HepG2 (cell line): ENCODE data around the gene SLC16A5. TPM values are rescaled to one million over a fixed set of nuclear protein-coding genes. Genes with fewer than 3 reads are reported as not detected.
A peak's percentile ranks its signal among the peaks of the same experiment; 100 is the strongest.

ENCODE experiments used
- DPF2 ChIP-seq: sonication (generic); formaldehyde crosslinking; IDR thresholded peaks from 2 replicates; pipeline ENCODE4 v1.4.0; 2020; ENCODE audit warnings: mild to moderate bottlenecking, low read depth, missing genetic modification reagents, borderline replicate concordance
- HOXD1 ChIP-seq: sonication (generic); formaldehyde crosslinking; IDR thresholded peaks from 2 replicates; pipeline ENCODE4 v1.5.0; 2020; ENCODE audit warnings: missing genetic modification reagents
- KDM5A ChIP-seq: fragments of 200-600 bp; sonication (generic); IDR thresholded peaks from 2 replicates; pipeline ENCODE4 v1.7.0; 2018; ENCODE audit warnings: antibody characterized with exemption, mild to moderate bottlenecking, low read length, borderline replicate concordance
- NAIF1 ChIP-seq: sonication (generic); formaldehyde crosslinking; IDR thresholded peaks from 2 replicates; pipeline ENCODE4 v1.5.0; 2020; ENCODE audit warnings: mild to moderate bottlenecking, missing genetic modification reagents, borderline replicate concordance
- NKX3-1 ChIP-seq: sonication (generic); formaldehyde crosslinking; IDR thresholded peaks from 2 replicates; pipeline ENCODE4 v1.5.0; 2020; ENCODE audit warnings: missing genetic modification reagents
- NR2C2 ChIP-seq: sonication (generic); formaldehyde crosslinking; IDR thresholded peaks from 2 replicates; pipeline ENCODE4 v1.4.0; 2020; ENCODE audit warnings: missing genetic modification reagents, mild to moderate bottlenecking, moderate library complexity, borderline replicate concordance
- SALL1 ChIP-seq: sonication (generic); formaldehyde crosslinking; IDR thresholded peaks from 2 replicates; pipeline ENCODE4 v1.8.0; 2022; ENCODE audit warnings: mild to moderate bottlenecking, missing genetic modification reagents
- SNRNP70 ChIP-seq: fragments of 200-400 bp; formaldehyde crosslinking; IDR thresholded peaks from 2 replicates; pipeline ENCODE4 v1.6.1; 2017; ENCODE audit warnings: mild to moderate bottlenecking, low read depth, low read length, moderate library complexity
- ZNF20 ChIP-seq: sonication (generic); formaldehyde crosslinking; IDR thresholded peaks from 2 replicates; pipeline ENCODE4 v1.4.0; 2020; ENCODE audit warnings: mild to moderate bottlenecking, moderate library complexity, missing genetic modification reagents
- ZNF678 ChIP-seq: sonication (generic); formaldehyde crosslinking; IDR thresholded peaks from 2 replicates; pipeline ENCODE4 v1.4.0; 2020; ENCODE audit warnings: mild to moderate bottlenecking, missing genetic modification reagents
- ZNF75D ChIP-seq: sonication (generic); formaldehyde crosslinking; IDR thresholded peaks from 2 replicates; pipeline ENCODE4 v1.8.1; 2023; ENCODE audit warnings: missing genetic modification reagents, mild to moderate bottlenecking, borderline replicate concordance
- polyA plus RNA-seq, 8 experiments: library from polyadenylated mRNA; depleted of rRNA in 3 of 8; stranded (reverse) in 7 of 8; unstranded in 1 of 8; fragments of >200 nt; fragmentation: Illumina TruSeq in 4 of 8; extraction: Trizol in 4 of 8; gene quantifications; 2 replicates each; pipeline versions ENCODE4 v1.2.1 to v1.2.3, GENCODE V29; 2011 to 2016; ENCODE audit warnings: low read depth in 4 of 8, missing spikeins in 1 of 8, mixed read lengths in 1 of 8; ENCODE audit not compliant: insufficient read depth in 1 of 8
- total RNA-seq, 5 experiments: library from RNA; depleted of rRNA; stranded (reverse); fragments of >200 nt; fragmentation: Illumina TruSeq; extraction: Trizol; gene quantifications; 2 replicates each; pipeline ENCODE4 v1.2.3, GENCODE V29; 2016; ENCODE audit warnings: low read depth in 1 of 5
- TF ChIP-seq, protein P1 (sequence below): sonication (generic); formaldehyde crosslinking; IDR thresholded peaks from 2 replicates; pipeline ENCODE4 v1.4.0; 2020; ENCODE audit warnings: missing genetic modification reagents
- TF ChIP-seq, protein P2 (sequence below): sonication (generic); formaldehyde crosslinking; IDR thresholded peaks from 2 replicates; pipeline ENCODE4 v1.5.1; 2020; ENCODE audit warnings: mild to moderate bottlenecking, missing genetic modification reagents, moderate library complexity
- TF ChIP-seq, protein P3 (sequence below): sonication (generic); formaldehyde crosslinking; conservative IDR thresholded peaks from 2 replicates; pipeline ENCODE4 v1.8.1; 2023; ENCODE audit warnings: missing genetic modification reagents
- TF ChIP-seq, protein P4 (sequence below): IDR thresholded peaks from 2 replicates; pipeline ENCODE4 v1.6.1; 2016; ENCODE audit warnings: missing compliant biosample characterization, missing genetic modification reagents, borderline replicate concordance

Gene SLC16A5
- total and polyA plus RNA-seq, 2 of the 13 experiments (the other 11 are each of a cell fraction or from before 2014, with no cell fraction given) = 0.69 to 5.6 TPM

DNA sequence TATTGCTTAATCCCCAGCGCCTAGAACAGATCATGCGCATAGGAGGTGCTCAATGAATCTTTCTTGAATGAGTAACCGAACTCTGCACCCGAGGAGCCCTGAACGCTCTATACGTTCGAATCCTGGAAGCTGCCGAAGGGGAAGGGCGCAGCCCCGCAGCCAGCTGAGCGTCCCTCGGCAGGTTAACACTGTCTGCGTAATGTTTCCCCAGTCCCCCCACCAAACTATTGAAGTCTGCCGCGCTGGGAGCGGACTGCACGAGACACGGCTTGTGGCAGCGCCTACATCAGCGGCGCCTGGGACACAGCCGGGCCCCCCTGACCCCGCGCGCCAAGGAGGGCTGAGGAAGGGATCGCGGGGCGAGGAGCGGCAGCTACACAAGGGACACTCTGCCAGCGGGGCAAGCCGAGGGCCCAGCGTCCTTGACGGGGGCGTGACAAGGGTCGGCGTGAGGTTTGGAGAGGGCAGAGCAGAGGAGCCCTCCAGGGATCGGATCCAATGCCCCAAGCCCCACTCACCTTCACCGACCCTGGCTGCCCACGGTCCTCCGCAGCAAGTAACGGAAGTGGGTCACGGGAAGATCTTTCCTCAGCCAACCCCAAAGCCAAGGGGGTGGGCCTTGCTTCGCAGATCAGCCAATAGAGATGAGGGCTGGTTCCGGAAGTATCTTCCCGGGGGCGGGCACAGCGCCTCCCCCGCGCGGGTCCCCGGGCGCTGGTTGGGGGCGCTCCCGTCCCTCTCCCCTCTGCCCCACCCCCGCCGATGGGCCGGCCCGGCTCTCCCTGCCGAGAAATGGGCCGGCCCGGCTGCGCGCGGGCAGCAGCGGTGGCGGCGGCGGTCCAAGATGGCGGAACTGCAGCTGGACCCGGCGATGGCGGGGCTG is 41.1 kb upstream of the SLC16A5 start, which contains the start of the genes ATP5PD and KCTD2 (continued):
- TF ChIP-seq, protein P1, sequence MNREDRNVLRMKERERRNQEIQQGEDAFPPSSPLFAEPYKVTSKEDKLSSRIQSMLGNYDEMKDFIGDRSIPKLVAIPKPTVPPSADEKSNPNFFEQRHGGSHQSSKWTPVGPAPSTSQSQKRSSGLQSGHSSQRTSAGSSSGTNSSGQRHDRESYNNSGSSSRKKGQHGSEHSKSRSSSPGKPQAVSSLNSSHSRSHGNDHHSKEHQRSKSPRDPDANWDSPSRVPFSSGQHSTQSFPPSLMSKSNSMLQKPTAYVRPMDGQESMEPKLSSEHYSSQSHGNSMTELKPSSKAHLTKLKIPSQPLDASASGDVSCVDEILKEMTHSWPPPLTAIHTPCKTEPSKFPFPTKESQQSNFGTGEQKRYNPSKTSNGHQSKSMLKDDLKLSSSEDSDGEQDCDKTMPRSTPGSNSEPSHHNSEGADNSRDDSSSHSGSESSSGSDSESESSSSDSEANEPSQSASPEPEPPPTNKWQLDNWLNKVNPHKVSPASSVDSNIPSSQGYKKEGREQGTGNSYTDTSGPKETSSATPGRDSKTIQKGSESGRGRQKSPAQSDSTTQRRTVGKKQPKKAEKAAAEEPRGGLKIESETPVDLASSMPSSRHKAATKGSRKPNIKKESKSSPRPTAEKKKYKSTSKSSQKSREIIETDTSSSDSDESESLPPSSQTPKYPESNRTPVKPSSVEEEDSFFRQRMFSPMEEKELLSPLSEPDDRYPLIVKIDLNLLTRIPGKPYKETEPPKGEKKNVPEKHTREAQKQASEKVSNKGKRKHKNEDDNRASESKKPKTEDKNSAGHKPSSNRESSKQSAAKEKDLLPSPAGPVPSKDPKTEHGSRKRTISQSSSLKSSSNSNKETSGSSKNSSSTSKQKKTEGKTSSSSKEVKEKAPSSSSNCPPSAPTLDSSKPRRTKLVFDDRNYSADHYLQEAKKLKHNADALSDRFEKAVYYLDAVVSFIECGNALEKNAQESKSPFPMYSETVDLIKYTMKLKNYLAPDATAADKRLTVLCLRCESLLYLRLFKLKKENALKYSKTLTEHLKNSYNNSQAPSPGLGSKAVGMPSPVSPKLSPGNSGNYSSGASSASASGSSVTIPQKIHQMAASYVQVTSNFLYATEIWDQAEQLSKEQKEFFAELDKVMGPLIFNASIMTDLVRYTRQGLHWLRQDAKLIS (CRISPR knock-in tag) = 0 out of 2 replicates have a peak, but pooled peaks have one; percentile 81
- TF ChIP-seq ZNF20 = peak; percentile 29; the same call in 1 of the 2 replicates
- TF ChIP-seq NR2C2 (CRISPR knock-in tag) = peak; percentile 82; the same call in 1 of the 2 replicates
- no peak for TF ChIP-seq SNRNP70
- peak; percentile 90 for TF ChIP-seq KDM5A
- TF ChIP-seq ZNF678 (CRISPR knock-in tag) = peak; percentile 97; the same call in 1 of the 2 replicates
- peak; percentile 87; the same call in 1 of the 2 replicates for TF ChIP-seq SALL1
- TF ChIP-seq NAIF1 (CRISPR knock-in tag) = no peak
- no peak for TF ChIP-seq HOXD1 (CRISPR knock-in tag)
- TF ChIP-seq NKX3-1 (CRISPR knock-in tag) = no peak; the same call in 1 of the 2 replicates
- TF ChIP-seq, protein P2, sequence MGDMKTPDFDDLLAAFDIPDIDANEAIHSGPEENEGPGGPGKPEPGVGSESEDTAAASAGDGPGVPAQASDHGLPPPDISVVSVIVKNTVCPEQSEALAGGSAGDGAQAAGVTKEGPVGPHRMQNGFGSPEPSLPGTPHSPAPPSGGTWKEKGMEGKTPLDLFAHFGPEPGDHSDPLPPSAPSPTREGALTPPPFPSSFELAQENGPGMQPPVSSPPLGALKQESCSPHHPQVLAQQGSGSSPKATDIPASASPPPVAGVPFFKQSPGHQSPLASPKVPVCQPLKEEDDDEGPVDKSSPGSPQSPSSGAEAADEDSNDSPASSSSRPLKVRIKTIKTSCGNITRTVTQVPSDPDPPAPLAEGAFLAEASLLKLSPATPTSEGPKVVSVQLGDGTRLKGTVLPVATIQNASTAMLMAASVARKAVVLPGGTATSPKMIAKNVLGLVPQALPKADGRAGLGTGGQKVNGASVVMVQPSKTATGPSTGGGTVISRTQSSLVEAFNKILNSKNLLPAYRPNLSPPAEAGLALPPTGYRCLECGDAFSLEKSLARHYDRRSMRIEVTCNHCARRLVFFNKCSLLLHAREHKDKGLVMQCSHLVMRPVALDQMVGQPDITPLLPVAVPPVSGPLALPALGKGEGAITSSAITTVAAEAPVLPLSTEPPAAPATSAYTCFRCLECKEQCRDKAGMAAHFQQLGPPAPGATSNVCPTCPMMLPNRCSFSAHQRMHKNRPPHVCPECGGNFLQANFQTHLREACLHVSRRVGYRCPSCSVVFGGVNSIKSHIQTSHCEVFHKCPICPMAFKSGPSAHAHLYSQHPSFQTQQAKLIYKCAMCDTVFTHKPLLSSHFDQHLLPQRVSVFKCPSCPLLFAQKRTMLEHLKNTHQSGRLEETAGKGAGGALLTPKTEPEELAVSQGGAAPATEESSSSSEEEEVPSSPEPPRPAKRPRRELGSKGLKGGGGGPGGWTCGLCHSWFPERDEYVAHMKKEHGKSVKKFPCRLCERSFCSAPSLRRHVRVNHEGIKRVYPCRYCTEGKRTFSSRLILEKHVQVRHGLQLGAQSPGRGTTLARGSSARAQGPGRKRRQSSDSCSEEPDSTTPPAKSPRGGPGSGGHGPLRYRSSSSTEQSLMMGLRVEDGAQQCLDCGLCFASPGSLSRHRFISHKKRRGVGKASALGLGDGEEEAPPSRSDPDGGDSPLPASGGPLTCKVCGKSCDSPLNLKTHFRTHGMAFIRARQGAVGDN (CRISPR knock-in tag) = peak; percentile 82
- TF ChIP-seq, protein P3, sequence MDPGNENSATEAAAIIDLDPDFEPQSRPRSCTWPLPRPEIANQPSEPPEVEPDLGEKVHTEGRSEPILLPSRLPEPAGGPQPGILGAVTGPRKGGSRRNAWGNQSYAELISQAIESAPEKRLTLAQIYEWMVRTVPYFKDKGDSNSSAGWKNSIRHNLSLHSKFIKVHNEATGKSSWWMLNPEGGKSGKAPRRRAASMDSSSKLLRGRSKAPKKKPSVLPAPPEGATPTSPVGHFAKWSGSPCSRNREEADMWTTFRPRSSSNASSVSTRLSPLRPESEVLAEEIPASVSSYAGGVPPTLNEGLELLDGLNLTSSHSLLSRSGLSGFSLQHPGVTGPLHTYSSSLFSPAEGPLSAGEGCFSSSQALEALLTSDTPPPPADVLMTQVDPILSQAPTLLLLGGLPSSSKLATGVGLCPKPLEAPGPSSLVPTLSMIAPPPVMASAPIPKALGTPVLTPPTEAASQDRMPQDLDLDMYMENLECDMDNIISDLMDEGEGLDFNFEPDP (CRISPR knock-in tag) = no peak
- no peak for TF ChIP-seq DPF2 (CRISPR knock-in tag)
- TF ChIP-seq ZNF75D = no peak
- TF ChIP-seq, protein P4, sequence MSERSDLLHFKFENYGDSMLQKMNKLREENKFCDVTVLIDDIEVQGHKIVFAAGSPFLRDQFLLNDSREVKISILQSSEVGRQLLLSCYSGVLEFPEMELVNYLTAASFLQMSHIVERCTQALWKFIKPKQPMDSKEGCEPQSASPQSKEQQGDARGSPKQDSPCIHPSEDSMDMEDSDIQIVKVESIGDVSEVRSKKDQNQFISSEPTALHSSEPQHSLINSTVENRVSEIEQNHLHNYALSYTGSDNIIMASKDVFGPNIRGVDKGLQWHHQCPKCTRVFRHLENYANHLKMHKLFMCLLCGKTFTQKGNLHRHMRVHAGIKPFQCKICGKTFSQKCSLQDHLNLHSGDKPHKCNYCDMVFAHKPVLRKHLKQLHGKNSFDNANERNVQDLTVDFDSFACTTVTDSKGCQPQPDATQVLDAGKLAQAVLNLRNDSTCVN (CRISPR knock-in tag) = no peak; the same call in 1 of the 2 replicates
